Activated CD4-positive, alpha-beta memory T cell treated with anti-CD3 and anti-CD28 coated beads, Interleukin-2, amount 10 ng/mL, durations not matched to agents 7 days and 5 days (primary cell): ENCODE data around the gene LUZP2. TPM values are rescaled to one million over a fixed set of nuclear protein-coding genes. Genes with fewer than 3 reads are reported as not detected.

Experiments used
- CTCF ChIA-PET: fragments of 350-600 bp; sonication (Branson Sonifier 250); formaldehyde crosslinking; loops from one replicate; lab custom pipeline; 2021; ENCODE audit warnings: antibody characterized with exemption, inconsistent platforms; lab: Charles Lee
- POLR2A ChIA-PET: fragments of 350-600 bp; sonication (Branson Sonifier 250); formaldehyde crosslinking; loops from one replicate; lab custom pipeline; 2021; ENCODE audit warnings: antibody characterized with exemption; lab: Charles Lee
- DNase-seq: peaks from one replicate; pipeline ENCODE4 v3.0.0-alpha.2; 2020
- H3K27ac Mint-ChIP-seq: one replicate; pipeline ENCODE4 v1.8.0; 2021; ENCODE audit warnings: mild to moderate bottlenecking, mixed read lengths
- H3K27me3 Mint-ChIP-seq: one replicate; pipeline ENCODE4 v1.8.0; 2021; ENCODE audit warnings: mixed read lengths
- H3K36me3 Mint-ChIP-seq: one replicate; pipeline ENCODE4 v1.8.0; 2021; ENCODE audit warnings: low read depth, mixed read lengths
- H3K4me1 Mint-ChIP-seq: one replicate; pipeline ENCODE4 v1.8.0; 2021; ENCODE audit warnings: mixed read lengths
- H3K4me3 Mint-ChIP-seq: one replicate; pipeline ENCODE4 v1.8.0; 2021; ENCODE audit warnings: mild to moderate bottlenecking, mixed read lengths
- H3K9me3 Mint-ChIP-seq: one replicate; pipeline ENCODE4 v1.8.0; 2021; ENCODE audit warnings: mixed read lengths
- total RNA-seq, 2 experiments: library from RNA; stranded (reverse); gene quantifications; one replicate each; pipeline ENCODE4 v1.2.3, GENCODE V29; 2021

Gene LUZP2
- total RNA-seq, 2 experiments from 2014 or later = not detected

DNA sequence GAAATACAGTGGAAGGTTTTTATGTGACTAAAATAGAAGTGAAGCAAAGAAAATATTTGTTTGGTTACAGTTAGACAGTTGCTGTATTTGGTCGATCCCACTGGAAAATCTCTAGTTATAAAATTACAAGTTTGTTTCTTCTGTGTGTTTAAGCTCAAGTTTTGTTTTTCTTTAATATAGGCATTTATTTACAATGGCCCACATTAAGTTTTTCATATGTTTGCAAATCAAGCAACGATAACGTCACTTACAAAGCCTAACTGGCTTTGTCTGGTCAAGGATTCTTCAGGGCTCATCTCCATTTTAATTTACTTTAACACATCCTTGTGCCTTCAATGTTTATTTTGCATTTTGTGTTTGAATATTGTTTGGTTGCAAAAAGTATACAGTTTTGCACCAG lies 270.6 kb downstream of the LUZP2 start:
- CTCF ChIA-PET = no interaction called here
- Mint-ChIP-seq H3K4me3 (no peak overlapping the region), H3K27ac (no peak overlapping the region), H3K27me3 (no peaks in the 10 kb centered on the region), H3K9me3 (peaks cover 6% of the 10 kb centered on the region), H3K4me1 (no peaks in the 10 kb centered on the region), H3K36me3 (no peaks in the 10 kb centered on the region)
- no peak for DNase-seq
- POLR2A ChIA-PET = no interaction called here

DNA sequence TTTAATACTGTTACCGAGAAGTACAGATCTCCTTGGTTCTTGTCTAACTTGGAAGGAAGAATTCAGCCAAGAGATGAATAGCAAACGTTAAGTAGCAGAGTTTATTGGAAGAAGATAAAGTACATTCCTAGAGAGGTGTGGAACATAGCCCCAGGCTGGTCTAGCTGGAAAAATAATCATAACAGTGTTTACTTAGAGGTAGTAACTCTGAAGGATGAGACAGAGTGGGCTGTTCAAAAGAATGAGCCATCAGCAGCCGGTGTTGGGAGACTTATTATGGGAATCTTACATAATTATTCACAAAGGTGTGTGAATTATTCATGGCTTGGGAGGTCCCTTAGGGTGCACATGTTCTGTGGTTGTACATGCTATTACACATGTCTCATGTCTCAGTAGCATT lies 276.5 kb downstream of the LUZP2 start:
- Mint-ChIP-seq H3K27ac (no peak overlapping the region), H3K4me1 (no peaks in the 10 kb centered on the region), H3K9me3 (peaks cover 8% of the 10 kb centered on the region), H3K36me3 (no peaks in the 10 kb centered on the region), H3K4me3 (no peak overlapping the region), H3K27me3 (no peaks in the 10 kb centered on the region)
- CTCF ChIA-PET = no interaction called here
- DNase-seq = no peak
- POLR2A ChIA-PET = no interaction called here

DNA sequence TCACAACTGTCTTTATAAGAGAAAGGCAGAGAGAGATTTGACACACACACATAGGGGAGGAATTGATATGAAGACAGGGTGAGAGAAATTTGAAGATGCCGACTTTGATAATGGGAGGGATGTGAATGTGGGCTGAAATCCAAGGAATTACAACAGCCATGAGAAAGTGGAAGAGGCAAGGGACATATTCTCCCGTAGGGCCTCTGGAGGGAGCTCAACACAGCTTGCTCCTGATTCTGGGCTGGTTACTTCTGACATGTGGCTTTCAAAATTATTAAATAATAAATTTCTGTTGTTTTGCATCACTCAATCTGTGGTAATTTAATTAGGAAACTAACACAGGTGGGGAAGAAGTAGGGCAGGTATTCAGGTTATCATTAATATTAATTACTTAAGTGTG lies 282.9 kb downstream of the LUZP2 start:
- ChIA-PET CTCF (no interaction called here), POLR2A (no interaction called here)
- H3K27me3 Mint-ChIP-seq = no peaks in the 10 kb centered on the region
- no peaks in the 10 kb centered on the region for H3K4me1 Mint-ChIP-seq
- H3K4me3 Mint-ChIP-seq = no peak overlapping the region
- DNase-seq = no peak
- no peak overlapping the region for H3K27ac Mint-ChIP-seq
- H3K9me3 Mint-ChIP-seq = peaks cover 4% of the 10 kb centered on the region
- H3K36me3 Mint-ChIP-seq = no peaks in the 10 kb centered on the region

DNA sequence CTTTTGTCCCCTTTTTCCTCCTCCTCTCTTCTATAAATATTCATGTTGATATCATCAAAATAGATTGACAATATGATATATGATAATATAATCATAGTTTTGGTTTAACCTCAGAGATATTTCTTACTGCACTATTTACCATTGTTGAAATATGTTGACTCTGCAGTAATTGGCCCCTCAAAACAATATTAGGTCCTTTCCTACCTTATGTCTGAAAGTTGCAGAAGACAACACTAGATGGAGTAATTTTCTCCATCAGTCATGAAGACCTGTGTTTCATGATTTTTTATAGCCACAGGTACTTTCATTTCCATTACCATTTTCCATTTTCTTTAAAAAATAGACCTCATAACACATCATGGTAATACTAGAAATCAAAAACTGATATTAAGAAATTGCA lies 284.4 kb downstream of the LUZP2 start:
- Mint-ChIP-seq H3K36me3 (no peaks in the 10 kb centered on the region), H3K4me1 (no peaks in the 10 kb centered on the region), H3K9me3 (peaks cover 4% of the 10 kb centered on the region), H3K4me3 (no peak overlapping the region), H3K27me3 (no peaks in the 10 kb centered on the region), H3K27ac (no peak overlapping the region)
- POLR2A ChIA-PET = no interaction called here
- DNase-seq = no peak
- CTCF ChIA-PET = no interaction called here

DNA sequence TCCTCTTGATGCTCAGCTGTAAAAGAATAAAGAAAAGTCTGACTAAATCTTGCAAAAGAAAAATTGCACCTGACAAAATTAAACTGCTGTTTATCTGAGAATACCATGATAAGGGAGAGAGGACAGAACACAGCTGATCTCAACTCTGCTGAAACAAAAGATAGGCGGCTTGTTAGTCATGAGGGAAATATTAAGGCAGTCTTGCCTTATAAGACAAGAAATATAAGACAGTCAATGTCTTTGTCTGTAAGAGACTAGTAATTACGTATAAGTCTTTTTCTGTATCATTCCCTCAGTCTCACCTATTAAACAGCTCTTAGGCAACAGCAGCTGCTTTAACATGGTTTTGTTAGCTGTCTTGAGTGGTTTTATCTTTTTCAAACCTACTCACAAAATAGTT lies 296.6 kb downstream of the LUZP2 start:
- Mint-ChIP-seq H3K36me3 (no peaks in the 10 kb centered on the region), H3K4me3 (no peak overlapping the region), H3K9me3 (peaks cover 3% of the 10 kb centered on the region), H3K27ac (no peak overlapping the region), H3K27me3 (no peaks in the 10 kb centered on the region), H3K4me1 (no peaks in the 10 kb centered on the region)
- CTCF ChIA-PET = no interaction called here
- no peak for DNase-seq
- POLR2A ChIA-PET = no interaction called here

DNA sequence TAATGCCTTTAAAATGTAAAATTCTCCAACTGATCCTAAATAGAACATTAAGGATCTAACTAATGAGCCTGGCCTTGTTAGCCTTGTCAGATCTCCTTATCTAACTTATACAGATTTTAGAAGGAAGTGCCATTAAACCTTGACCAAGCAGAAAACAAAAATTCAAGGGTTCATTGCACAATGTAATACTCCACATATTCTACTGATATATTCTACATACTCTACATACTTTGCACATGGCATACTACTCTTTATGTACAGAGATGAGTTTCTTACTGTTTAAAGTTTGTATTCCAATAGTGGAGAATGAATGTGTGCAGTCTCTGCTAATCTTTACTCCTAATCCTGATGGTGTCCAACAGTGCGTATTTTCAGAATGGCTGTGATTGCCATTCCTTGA lies 297.2 kb downstream of the LUZP2 start:
- ChIA-PET CTCF (no interaction called here), POLR2A (no interaction called here)
- DNase-seq = no peak
- H3K27me3 Mint-ChIP-seq = no peaks in the 10 kb centered on the region
- no peaks in the 10 kb centered on the region for H3K36me3 Mint-ChIP-seq
- peaks cover 3% of the 10 kb centered on the region for H3K9me3 Mint-ChIP-seq
- no peaks in the 10 kb centered on the region for H3K4me1 Mint-ChIP-seq
- H3K27ac Mint-ChIP-seq = no peak overlapping the region
- H3K4me3 Mint-ChIP-seq = no peak overlapping the region

DNA sequence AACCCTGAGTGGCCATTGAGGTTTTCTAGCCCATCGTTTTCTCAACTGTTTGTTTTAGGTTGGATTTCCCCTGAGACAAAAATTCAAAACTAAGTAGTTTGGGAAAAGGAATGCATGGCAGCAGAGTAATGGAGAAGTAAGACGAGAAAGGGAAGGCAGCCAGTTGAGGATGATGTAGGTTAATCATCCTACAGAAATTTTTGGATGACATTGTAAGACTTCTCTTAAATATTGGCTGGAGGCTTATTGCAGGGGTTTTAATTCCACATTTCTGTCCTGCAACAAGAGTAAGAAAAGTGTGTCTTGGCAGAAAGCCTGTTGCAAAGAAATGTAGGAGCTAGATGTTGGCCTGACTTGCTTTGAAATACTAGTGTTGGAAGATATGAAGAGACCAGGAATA lies 308.8 kb downstream of the LUZP2 start:
- Mint-ChIP-seq H3K9me3 (peaks cover 9% of the 10 kb centered on the region), H3K27me3 (no peaks in the 10 kb centered on the region), H3K4me3 (no peak overlapping the region), H3K4me1 (no peaks in the 10 kb centered on the region), H3K27ac (no peak overlapping the region), H3K36me3 (no peaks in the 10 kb centered on the region)
- DNase-seq = no peak
- ChIA-PET CTCF (no interaction called here), POLR2A (no interaction called here)

DNA sequence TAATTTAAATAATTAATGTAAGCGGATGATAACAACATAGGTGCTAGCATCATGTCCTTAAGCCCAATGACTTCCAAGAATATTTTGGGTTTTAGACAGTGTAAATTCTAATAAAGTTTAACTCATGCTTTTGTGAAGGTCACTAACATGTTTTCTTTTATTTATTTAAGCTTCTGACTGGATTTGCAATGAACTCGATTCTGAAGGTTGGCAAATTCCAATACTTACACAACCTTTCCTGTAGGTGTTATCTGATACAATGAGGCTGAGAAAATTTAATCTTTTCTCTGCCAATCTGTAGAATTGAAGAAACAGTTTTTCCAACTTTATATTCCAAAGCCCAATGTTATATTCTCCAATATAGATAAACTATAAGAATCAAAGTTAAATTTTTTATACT lies 311.3 kb downstream of the LUZP2 start:
- Mint-ChIP-seq H3K27ac (no peak overlapping the region), H3K4me3 (no peak overlapping the region), H3K27me3 (no peaks in the 10 kb centered on the region), H3K9me3 (peaks cover 12% of the 10 kb centered on the region), H3K36me3 (no peaks in the 10 kb centered on the region), H3K4me1 (no peaks in the 10 kb centered on the region)
- ChIA-PET POLR2A (no interaction called here), CTCF (no interaction called here)
- no peak for DNase-seq

DNA sequence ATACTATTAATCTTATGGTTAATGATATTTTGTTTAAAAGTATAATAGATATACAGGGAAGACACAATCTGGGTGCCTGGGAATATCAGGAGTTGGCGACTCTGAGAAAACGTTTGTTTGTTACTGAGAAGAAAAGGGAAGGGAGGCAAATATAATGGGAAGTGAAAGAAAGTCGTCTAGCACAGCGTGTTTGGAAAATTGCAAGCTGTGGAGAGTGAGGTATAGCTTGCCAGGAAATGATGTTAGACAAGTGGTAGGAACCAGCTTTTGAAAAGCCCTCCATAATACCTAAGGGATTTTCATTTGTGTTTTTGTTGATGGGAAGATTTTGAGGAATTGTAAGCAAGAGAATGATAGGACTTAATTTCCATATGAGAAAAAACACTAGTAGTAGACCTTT lies 322.2 kb downstream of the LUZP2 start:
- Mint-ChIP-seq H3K27ac (no peak overlapping the region), H3K36me3 (no peaks in the 10 kb centered on the region), H3K4me1 (no peaks in the 10 kb centered on the region), H3K9me3 (peaks cover 10% of the 10 kb centered on the region), H3K4me3 (no peak overlapping the region), H3K27me3 (no peaks in the 10 kb centered on the region)
- DNase-seq = no peak
- ChIA-PET CTCF (no interaction called here), POLR2A (no interaction called here)

DNA sequence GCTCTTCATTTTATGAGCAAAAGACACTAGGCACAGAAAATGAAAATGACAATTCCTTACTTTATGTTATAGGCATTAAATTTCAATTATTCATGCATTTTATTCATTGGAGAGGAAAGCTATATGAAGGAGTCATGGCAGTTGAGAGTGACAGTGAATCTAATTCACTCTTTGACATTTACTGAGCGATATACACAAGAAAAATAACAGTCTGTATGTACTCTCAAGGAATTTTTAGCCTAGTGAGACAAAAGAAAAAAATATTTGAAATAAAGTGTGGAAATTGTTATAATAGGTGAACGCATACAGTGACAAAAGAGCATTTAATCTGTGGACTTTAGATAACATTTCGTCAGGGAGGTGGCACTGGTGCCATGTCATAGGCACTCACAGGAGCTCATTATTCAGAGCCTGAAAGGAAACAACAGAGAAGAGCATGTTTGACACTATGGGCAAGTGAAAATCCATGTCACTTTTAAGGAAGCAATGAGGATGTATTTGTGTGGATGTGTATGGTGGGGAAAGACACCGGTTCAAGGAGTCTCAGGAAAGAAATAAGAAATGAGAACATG lies 323.1 kb downstream of the LUZP2 start:
- ChIA-PET POLR2A (no interaction called here), CTCF (no interaction called here)
- DNase-seq = no peak
- Mint-ChIP-seq H3K36me3 (no peaks in the 10 kb centered on the region), H3K4me3 (no peak overlapping the region), H3K27ac (no peak overlapping the region), H3K9me3 (peaks cover 10% of the 10 kb centered on the region), H3K27me3 (no peaks in the 10 kb centered on the region), H3K4me1 (no peaks in the 10 kb centered on the region)

DNA sequence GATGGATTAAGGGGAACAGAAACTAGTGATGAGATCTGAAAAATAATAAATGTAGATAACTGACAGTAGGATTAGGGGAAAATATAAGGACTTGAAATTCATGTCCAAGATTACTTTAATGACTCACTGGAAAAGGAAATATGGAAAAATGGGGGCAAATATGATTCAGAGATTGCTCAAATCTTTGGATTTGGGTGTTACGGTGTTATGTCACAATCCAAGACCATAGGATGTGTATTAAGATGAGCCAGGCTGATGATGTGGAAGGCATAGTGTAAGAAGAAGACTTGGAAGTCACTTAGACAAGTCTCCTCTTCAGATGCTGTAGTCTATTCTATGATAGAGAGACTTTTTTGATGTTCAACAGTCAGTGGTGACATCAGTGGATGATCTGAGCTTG lies 323.7 kb downstream of the LUZP2 start:
- CTCF ChIA-PET = no interaction called here
- Mint-ChIP-seq H3K4me3 (no peak overlapping the region), H3K4me1 (no peaks in the 10 kb centered on the region), H3K27ac (no peak overlapping the region), H3K27me3 (no peaks in the 10 kb centered on the region), H3K9me3 (peaks cover 12% of the 10 kb centered on the region), H3K36me3 (no peaks in the 10 kb centered on the region)
- POLR2A ChIA-PET = no interaction called here
- no peak for DNase-seq

DNA sequence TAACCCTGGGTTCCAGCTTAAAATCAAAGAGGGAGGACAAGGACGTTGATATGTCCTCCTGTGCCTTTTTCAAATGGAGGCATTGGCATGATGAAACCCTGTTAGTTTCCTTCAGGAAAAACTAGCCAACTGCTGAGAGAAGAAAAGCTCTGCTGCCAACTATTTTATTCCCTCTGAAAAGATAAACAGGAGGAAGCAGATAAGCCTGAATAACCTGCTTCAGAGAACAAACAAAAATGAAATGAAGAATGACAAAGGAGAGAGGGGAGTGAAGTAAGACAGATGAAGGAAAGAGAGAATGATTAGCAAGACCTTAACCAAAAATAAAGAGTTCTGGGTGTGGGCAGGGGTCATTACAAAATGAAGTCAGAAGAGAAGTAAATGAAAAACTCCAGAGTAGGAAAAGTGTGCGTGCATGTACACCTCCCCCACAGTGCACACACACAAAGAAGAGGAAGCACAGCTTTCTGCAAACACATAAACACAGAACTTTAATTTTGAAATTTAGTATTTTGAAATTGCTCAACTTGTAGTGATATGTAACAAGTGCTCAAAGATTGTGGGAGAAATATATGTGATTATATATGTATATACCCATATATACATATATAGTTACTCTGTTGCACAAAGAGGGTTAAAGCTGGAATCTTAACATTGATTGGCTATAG lies 332.2 kb downstream of the LUZP2 start:
- H3K36me3 Mint-ChIP-seq = no peaks in the 10 kb centered on the region
- no peaks in the 10 kb centered on the region for H3K4me1 Mint-ChIP-seq
- peaks cover 12% of the 10 kb centered on the region for H3K9me3 Mint-ChIP-seq
- no peaks in the 10 kb centered on the region for H3K27me3 Mint-ChIP-seq
- H3K27ac Mint-ChIP-seq = no peak overlapping the region
- no peak for DNase-seq
- H3K4me3 Mint-ChIP-seq = no peak overlapping the region
- POLR2A ChIA-PET = no interaction called here
- CTCF ChIA-PET = no interaction called here

DNA sequence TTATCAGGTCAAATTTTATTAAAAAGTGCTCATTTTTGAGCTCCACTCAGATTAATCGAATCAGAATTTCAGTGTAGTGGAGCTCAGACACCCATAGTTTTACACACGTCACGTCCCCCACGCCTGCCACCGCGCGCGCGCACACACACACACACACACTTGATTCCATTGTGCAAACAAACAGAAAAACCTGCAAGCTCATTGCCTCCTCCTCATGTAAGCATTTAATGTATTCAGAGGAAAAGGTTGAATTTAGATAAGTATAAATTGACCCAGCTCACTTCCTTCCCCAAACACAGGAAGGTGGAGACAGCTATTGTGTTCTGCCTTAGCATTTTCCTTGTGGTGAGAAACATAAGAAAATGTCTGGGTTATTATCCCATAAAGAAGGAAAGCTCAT lies 336.7 kb downstream of the LUZP2 start:
- H3K27ac Mint-ChIP-seq = no peak overlapping the region
- no peaks in the 10 kb centered on the region for H3K4me1 Mint-ChIP-seq
- CTCF ChIA-PET = no interaction called here
- DNase-seq = no peak
- no peak overlapping the region for H3K4me3 Mint-ChIP-seq
- H3K9me3 Mint-ChIP-seq = peaks cover 11% of the 10 kb centered on the region
- POLR2A ChIA-PET = no interaction called here
- no peaks in the 10 kb centered on the region for H3K27me3 Mint-ChIP-seq
- H3K36me3 Mint-ChIP-seq = no peaks in the 10 kb centered on the region

DNA sequence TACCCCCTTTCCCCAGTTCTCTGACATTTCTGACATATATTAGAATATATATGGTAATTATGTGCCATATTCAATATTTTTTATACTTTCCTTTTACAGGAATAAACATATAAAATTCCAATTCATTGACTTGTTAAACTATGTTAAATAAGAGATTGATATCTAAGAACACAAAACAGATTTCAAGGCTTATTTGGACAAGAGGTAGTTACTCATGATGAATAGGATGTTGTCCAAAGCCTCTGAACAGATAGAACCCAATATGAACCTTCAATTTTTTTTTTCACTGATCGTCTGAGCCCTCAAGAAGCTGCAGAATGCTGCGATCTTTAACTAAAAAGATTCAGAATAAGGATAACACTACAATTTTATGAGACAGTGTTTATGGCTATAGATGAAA lies 340.3 kb downstream of the LUZP2 start:
- CTCF ChIA-PET = no interaction called here
- POLR2A ChIA-PET = no interaction called here

More for the DNA sequence above, 340.3 kb downstream of the LUZP2 start:
- H3K36me3 Mint-ChIP-seq = no peaks in the 10 kb centered on the region
- H3K4me3 Mint-ChIP-seq = no peak overlapping the region
- peaks cover 6% of the 10 kb centered on the region for H3K9me3 Mint-ChIP-seq
- no peaks in the 10 kb centered on the region for H3K27me3 Mint-ChIP-seq
- DNase-seq = no peak
- H3K4me1 Mint-ChIP-seq = no peaks in the 10 kb centered on the region
- no peak overlapping the region for H3K27ac Mint-ChIP-seq
